Measurements from ENCODE around the gene ADH1A. TPM values are rescaled to one million over a fixed set of nuclear protein-coding genes. Genes with fewer than 3 reads are reported as not detected.

The ADH1A gene
- total RNA-seq, 2 donors from 2014 or later: 0.16 to 0.17 TPM

DNA sequence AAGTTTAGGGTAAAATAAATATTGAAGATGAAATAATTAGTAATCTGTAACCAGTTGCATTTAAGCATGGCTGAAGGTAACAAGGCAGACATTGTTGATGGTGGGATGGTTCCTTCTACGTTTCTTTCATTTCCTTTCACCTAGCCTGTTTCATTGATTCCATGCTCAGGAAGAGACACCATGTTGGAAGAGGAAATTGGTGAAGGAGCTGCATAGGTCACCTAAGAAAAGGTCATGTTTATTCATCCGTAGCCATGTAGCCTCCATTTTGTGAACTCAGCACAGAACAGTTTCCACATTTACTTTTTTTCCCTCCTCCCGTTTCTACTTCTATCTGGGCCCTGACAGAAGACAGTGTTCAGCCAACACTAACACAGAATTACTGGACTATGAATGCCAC lies 26.6 kb upstream of the ADH1A start:
- no peak overlapping the region for H3K9ac ChIP-seq (ENCODE audit: low read depth in 2 of 2, low read length in 2 of 2)
- TF ChIP-seq, protein P1, sequence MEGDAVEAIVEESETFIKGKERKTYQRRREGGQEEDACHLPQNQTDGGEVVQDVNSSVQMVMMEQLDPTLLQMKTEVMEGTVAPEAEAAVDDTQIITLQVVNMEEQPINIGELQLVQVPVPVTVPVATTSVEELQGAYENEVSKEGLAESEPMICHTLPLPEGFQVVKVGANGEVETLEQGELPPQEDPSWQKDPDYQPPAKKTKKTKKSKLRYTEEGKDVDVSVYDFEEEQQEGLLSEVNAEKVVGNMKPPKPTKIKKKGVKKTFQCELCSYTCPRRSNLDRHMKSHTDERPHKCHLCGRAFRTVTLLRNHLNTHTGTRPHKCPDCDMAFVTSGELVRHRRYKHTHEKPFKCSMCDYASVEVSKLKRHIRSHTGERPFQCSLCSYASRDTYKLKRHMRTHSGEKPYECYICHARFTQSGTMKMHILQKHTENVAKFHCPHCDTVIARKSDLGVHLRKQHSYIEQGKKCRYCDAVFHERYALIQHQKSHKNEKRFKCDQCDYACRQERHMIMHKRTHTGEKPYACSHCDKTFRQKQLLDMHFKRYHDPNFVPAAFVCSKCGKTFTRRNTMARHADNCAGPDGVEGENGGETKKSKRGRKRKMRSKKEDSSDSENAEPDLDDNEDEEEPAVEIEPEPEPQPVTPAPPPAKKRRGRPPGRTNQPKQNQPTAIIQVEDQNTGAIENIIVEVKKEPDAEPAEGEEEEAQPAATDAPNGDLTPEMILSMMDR (IDR thresholded peaks at IDR 0.05): no peak
- no peaks in the 10 kb centered on the region for H3K27me3 ChIP-seq
- no peak overlapping the region for H3K27ac ChIP-seq
- no peak overlapping the region for H3K4me3 ChIP-seq
- no peaks in the 10 kb centered on the region for H3K36me3 ChIP-seq
- DNase-seq: no peak
- no peaks in the 10 kb centered on the region for H3K4me1 ChIP-seq
- H3K9me3 ChIP-seq: no peaks in the 10 kb centered on the region
- intact Hi-C loops (cut with DNase I): no loop called here

DNA sequence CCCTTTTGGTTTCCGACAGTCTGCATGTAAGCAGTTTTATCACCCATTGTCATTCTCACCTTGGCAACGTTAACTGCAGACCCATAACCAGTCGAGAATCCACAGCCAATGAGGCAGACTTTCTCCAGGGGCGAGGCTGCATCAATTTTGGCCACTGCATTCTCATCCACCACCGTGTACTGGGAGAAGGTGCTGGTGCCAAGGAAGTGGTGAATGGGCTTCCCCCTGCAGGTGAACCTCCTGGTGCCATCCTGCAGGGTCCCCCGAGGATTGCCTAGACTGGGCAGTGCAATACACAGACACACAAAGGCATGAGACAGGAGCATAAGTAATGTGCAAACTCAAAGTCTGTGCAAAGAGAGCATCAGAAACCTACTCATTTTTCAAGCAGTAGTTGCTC lies 25.1 kb upstream of the ADH1A start:
- H3K9ac ChIP-seq (ENCODE audit: low read depth in 2 of 2, low read length in 2 of 2): no peak overlapping the region
- intact Hi-C loops (cut with DNase I): no loop called here

DNA sequence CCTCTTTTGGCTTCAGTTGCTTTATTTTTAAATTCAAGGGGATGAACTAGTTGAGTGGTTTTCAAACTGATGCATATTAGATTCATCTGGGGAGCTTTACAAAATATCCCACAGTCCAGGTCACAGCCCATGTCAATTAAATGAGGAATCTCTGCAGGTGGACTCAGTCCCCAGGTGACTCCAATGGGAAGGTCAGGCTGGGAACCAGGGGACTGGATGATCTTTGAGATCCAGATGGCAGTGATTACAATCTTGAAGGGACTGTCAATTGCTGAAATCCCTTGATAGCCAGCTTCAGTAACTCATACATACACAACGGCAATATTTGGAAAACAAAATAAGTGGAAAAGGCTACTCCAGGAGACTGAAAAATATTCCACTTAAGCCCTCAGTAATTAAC lies 23.4 kb upstream of the ADH1A start:
- no peak overlapping the region for H3K27ac ChIP-seq
- H3K36me3 ChIP-seq: no peaks in the 10 kb centered on the region
- H3K27me3 ChIP-seq: no peaks in the 10 kb centered on the region
- TF ChIP-seq, protein P1 (IDR thresholded peaks at IDR 0.05): no peak
- no peak overlapping the region for H3K9ac ChIP-seq (ENCODE audit: low read depth in 2 of 2, low read length in 2 of 2)
- no peak for DNase-seq
- no peak overlapping the region for H3K4me3 ChIP-seq
- H3K4me1 ChIP-seq: no peaks in the 10 kb centered on the region
- intact Hi-C loops (cut with DNase I): no loop called here
- no peaks in the 10 kb centered on the region for H3K9me3 ChIP-seq

More for the DNA sequence above, 25.1 kb upstream of the ADH1A start:
- DNase-seq: no peak
- Histone ChIP-seq H3K4me3 (no peak overlapping the region), H3K9me3 (no peaks in the 10 kb centered on the region), H3K27ac (no peak overlapping the region), H3K4me1 (no peaks in the 10 kb centered on the region), H3K36me3 (no peaks in the 10 kb centered on the region), H3K27me3 (no peaks in the 10 kb centered on the region)
- TF ChIP-seq, protein P1 (IDR thresholded peaks at IDR 0.05): no peak

DNA sequence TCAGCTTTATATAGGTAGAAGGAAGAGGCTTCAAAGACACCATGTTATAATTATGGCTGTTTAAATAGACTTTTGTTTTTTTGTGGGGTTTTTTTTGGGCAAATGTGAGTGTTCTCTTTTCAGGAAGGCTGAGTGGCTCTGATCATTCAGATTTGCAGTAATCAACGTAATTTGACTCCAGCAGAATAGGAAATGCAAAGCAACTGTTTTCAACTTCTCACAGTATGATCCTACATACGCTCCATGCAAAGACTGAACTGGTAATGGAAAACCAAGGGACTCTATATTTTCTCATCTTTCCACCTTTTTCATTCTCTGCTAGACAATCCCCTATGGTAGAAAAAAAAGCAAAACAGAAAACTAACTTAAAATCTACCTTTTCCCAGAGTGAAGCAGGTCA lies 19.6 kb upstream of the ADH1A start:
- TF ChIP-seq, protein P1 (IDR thresholded peaks at IDR 0.05): no peak
- Histone ChIP-seq H3K4me1 (no peaks in the 10 kb centered on the region), H3K27ac (no peak overlapping the region), H3K9me3 (no peaks in the 10 kb centered on the region), H3K4me3 (no peak overlapping the region), H3K36me3 (no peaks in the 10 kb centered on the region), H3K9ac (ENCODE audit: low read depth in 2 of 2, low read length in 2 of 2) (no peak overlapping the region), H3K27me3 (no peaks in the 10 kb centered on the region)
- intact Hi-C loops (cut with DNase I): no loop called here
- DNase-seq: no peak

DNA sequence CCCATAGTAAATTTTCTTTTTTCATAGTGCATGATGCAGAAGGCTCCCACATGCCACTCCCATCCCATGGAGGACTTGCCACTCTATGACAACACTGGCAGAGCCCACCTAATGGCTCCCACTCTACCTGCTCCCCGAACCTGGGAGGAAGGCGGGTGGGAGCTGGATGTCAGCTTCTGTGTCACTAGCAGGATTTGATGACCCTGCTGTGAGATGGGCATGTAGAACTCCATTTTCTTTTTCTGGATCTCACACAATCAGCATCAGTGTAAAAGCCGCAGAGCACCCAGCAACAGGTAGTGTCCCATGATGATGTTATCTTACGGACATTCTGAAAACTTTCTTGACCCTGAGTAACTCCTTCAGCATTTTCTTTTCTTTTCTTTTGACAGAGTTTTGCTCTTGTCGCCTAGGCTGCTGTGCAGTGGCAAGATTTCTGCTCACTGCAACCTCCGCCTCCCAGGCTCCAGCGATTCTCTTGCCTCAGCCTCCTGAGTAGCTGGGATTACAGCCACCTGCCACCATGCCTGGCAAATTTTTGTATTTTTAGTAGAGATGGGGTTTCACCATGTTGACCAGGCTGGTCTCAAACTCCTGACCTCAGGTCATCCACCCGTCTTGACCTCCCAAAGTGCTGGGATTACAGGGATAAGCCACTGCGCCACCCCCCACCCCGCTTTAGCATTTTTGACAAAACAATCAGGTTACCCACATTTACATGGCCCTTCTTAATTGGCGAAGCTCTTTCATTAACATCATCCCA lies 15.0 kb upstream of the ADH1A start:
- intact Hi-C loops (cut with DNase I): no loop called here
- H3K4me3 ChIP-seq: no peak overlapping the region
- H3K27ac ChIP-seq: no peak overlapping the region
- H3K9ac ChIP-seq (ENCODE audit: low read depth in 2 of 2, low read length in 2 of 2): no peak overlapping the region
- H3K27me3 ChIP-seq: no peaks in the 10 kb centered on the region
- H3K9me3 ChIP-seq: no peaks in the 10 kb centered on the region
- TF ChIP-seq, protein P1 (IDR thresholded peaks at IDR 0.05): no peak
- no peaks in the 10 kb centered on the region for H3K4me1 ChIP-seq
- H3K36me3 ChIP-seq: no peaks in the 10 kb centered on the region
- DNase-seq: no peak

All from colonic mucosa (tissue), 4 donors.